Neural progenitor cell (in vitro differentiated cells): Measurements from ENCODE around the gene TMEM115. TPM values are rescaled to one million over a fixed set of nuclear protein-coding genes. Genes with fewer than 3 reads are reported as not detected.

Experiments used
- DNase-seq: peaks from one replicate; pipeline ENCODE4 v3.0.0-alpha.2; 2016; ENCODE audit warnings: low spot score
- H2AFZ ChIP-seq: fragments of 200-600 bp; sonication (generic); replicated peaks from 2 replicates; pipeline ENCODE4 v1.6.1; 2016; ENCODE audit warnings: antibody characterized with exemption
- H3F3A ChIP-seq: fragments of 200-600 bp; sonication (generic); 2 replicates; pipeline ENCODE4 v1.6.1; 2016; ENCODE audit warnings: antibody characterized with exemption, low read depth
- H3K27ac ChIP-seq: fragments of 200-600 bp; sonication (generic); 2 replicates; pipeline ENCODE4 v1.5.1; 2016; ENCODE audit warnings: mild to moderate bottlenecking
- H3K27me3 ChIP-seq: fragments of 200-600 bp; sonication (generic); 2 replicates; pipeline ENCODE4 v1.6.1; 2016; ENCODE audit warnings: mild to moderate bottlenecking, moderate library complexity
- H3K36me3 ChIP-seq: fragments of 200-600 bp; sonication (generic); 2 replicates; pipeline ENCODE4 v1.5.1; 2016
- H3K4me1 ChIP-seq: fragments of 200-600 bp; sonication (generic); 2 replicates; pipeline ENCODE4 v1.6.1; 2016; ENCODE audit warnings: mixed run types
- H3K4me2 ChIP-seq: fragments of 200-600 bp; sonication (generic); 2 replicates; pipeline ENCODE4 v1.6.1; 2016
- H3K4me3 ChIP-seq: fragments of 200-600 bp; sonication (generic); 2 replicates; pipeline ENCODE4 v1.5.1; 2016
- H3K79me2 ChIP-seq: fragments of 200-600 bp; sonication (generic); 2 replicates; pipeline ENCODE4 v1.6.1; 2016; ENCODE audit warnings: low read depth
- H3K9ac ChIP-seq: fragments of 200-600 bp; sonication (generic); 2 replicates; pipeline ENCODE4 v1.6.1; 2016
- H3K9me3 ChIP-seq: fragments of 200-600 bp; sonication (generic); 2 replicates; pipeline ENCODE4 v1.5.1; 2016; ENCODE audit warnings: low read depth
- H4K20me1 ChIP-seq: fragments of 200-600 bp; sonication (generic); 2 replicates; pipeline ENCODE4 v1.6.1; 2016; ENCODE audit warnings: low read depth
- H3K27ac Mint-ChIP-seq: 3 replicates; pipeline ENCODE4 v1.8.0; 2021; ENCODE audit warnings: mixed read lengths
- H3K27me3 Mint-ChIP-seq: 2 replicates; pipeline ENCODE4 v1.8.0; 2022; ENCODE audit warnings: low read depth, mild to moderate bottlenecking, inconsistent platforms, moderate library complexity, mixed read lengths; ENCODE audit not compliant: insufficient read depth
- H3K36me3 Mint-ChIP-seq: 3 replicates; pipeline ENCODE4 v1.8.0; 2021; ENCODE audit warnings: mixed read lengths
- H3K4me1 Mint-ChIP-seq: 3 replicates; pipeline ENCODE4 v1.8.0; 2021; ENCODE audit warnings: mixed read lengths
- H3K4me3 Mint-ChIP-seq: 3 replicates; pipeline ENCODE4 v1.8.0; 2021; ENCODE audit warnings: mild to moderate bottlenecking, moderate library complexity, mixed read lengths
- H3K9me3 Mint-ChIP-seq: 3 replicates; pipeline ENCODE4 v1.8.0; 2020; ENCODE audit warnings: mixed read lengths
- CTCF ChIP-seq: fragments of 200-600 bp; sonication (generic); IDR thresholded peaks from 2 replicates; pipeline ENCODE4 v1.5.1; 2017; ENCODE audit warnings: antibody characterized with exemption, mild to moderate bottlenecking
- EZH2 ChIP-seq: fragments of 200-600 bp; sonication (generic); IDR thresholded peaks from 2 replicates; pipeline ENCODE4 v1.6.1; 2017; ENCODE audit warnings: antibody characterized with exemption, mild to moderate bottlenecking, moderate library complexity
- EZH2phosphoT487 ChIP-seq: fragments of 200-600 bp; sonication (generic); IDR thresholded peaks from 2 replicates; pipeline ENCODE4 v1.6.1; 2017; ENCODE audit warnings: antibody characterized with exemption
- total RNA-seq: library from RNA; depleted of rRNA; stranded (reverse); fragments of >200 nt; gene quantifications from 2 replicates; pipeline ENCODE4 v1.2.3, GENCODE V29; 2015; ENCODE audit warnings: low replicate concordance

TMEM115 gene
- total RNA-seq, 1 donor from 2014 or later, result 6.3 TPM

- no peaks in the 10 kb centered on the region for H3K79me2 ChIP-seq
- H2AFZ ChIP-seq, result peak overlapping the region; percentile 54
- H3F3A ChIP-seq, result peaks cover 4% of the 10 kb centered on the region
- peak overlapping the region; percentile 54 for H3K4me3 ChIP-seq
- no peaks in the 10 kb centered on the region for H3K36me3 Mint-ChIP-seq
- no peaks in the 10 kb centered on the region for H3K9me3 Mint-ChIP-seq
- no peak overlapping the region for H3K27ac ChIP-seq
- H3K9ac ChIP-seq, result no peak overlapping the region
- TF ChIP-seq EZH2, result no peak
- no peak for TF ChIP-seq CTCF
- no peak for TF ChIP-seq EZH2phosphoT487
- no peak overlapping the region for H3K27ac Mint-ChIP-seq
- H3K36me3 ChIP-seq, result no peaks in the 10 kb centered on the region
- H4K20me1 ChIP-seq, result no peaks in the 10 kb centered on the region
- no peaks in the 10 kb centered on the region for H3K9me3 ChIP-seq
- peak overlapping the region; percentile 84 for H3K4me3 Mint-ChIP-seq
- H3K27me3 Mint-ChIP-seq, result peaks cover 2% of the 10 kb centered on the region
- H3K27me3 ChIP-seq, result peaks cover 29% of the 10 kb centered on the region
- H3K4me2 ChIP-seq, result peak overlapping the region; percentile 79
- H3K4me1 ChIP-seq, result peaks cover 5% of the 10 kb centered on the region
- H3K4me1 Mint-ChIP-seq, result peaks cover 6% of the 10 kb centered on the region
- peak; percentile 88 for DNase-seq
Observed at GRCh38 chr3:50365080-50365841, 5.9 kb upstream of the TMEM115 start.

- Mint-ChIP-seq H3K4me3 (peak overlapping the region; percentile 82), H3K27me3 (peaks cover 2% of the 10 kb centered on the region), H3K9me3 (no peaks in the 10 kb centered on the region), H3K27ac (no peak overlapping the region), H3K4me1 (peaks cover 12% of the 10 kb centered on the region), H3K36me3 (no peaks in the 10 kb centered on the region)
- H3K36me3 ChIP-seq, result no peaks in the 10 kb centered on the region
- H3F3A ChIP-seq, result peaks cover 4% of the 10 kb centered on the region
- no peak overlapping the region for H3K9ac ChIP-seq
- TF ChIP-seq EZH2phosphoT487 (no peak), CTCF (no peak), EZH2 (no peak)
- no peaks in the 10 kb centered on the region for H4K20me1 ChIP-seq
- no peak for DNase-seq
- H3K27me3 ChIP-seq, result peaks cover 29% of the 10 kb centered on the region
- H3K4me3 ChIP-seq, result peak overlapping the region; percentile 54
- H3K27ac ChIP-seq, result no peak overlapping the region
- H3K4me1 ChIP-seq, result peaks cover 5% of the 10 kb centered on the region
- H3K4me2 ChIP-seq, result peak overlapping the region; percentile 79
- no peaks in the 10 kb centered on the region for H3K79me2 ChIP-seq
- H3K9me3 ChIP-seq, result no peaks in the 10 kb centered on the region
- H2AFZ ChIP-seq, result peak overlapping the region; percentile 50
Observed at GRCh38 chr3:50364573-50365079, 5.3 kb upstream of the TMEM115 start.

GRCh38 chr3:50359760-50360110 lies 414 bp upstream of the TMEM115 start:
- H3K36me3 Mint-ChIP-seq, result peaks cover 4% of the 10 kb centered on the region
- Histone ChIP-seq H2AFZ (peak overlapping the region; percentile 93), H3K36me3 (no peaks in the 10 kb centered on the region), H3K4me3 (peak overlapping the region; percentile 79), H4K20me1 (peaks cover 38% of the 10 kb centered on the region), H3F3A (no peaks in the 10 kb centered on the region), H3K4me2 (peak overlapping the region; percentile 73), H3K9ac (no peak overlapping the region), H3K79me2 (peaks cover 36% of the 10 kb centered on the region), H3K27me3 (peaks cover 13% of the 10 kb centered on the region), H3K27ac (no peak overlapping the region), H3K4me1 (peaks cover 22% of the 10 kb centered on the region), H3K9me3 (no peaks in the 10 kb centered on the region)
- peaks cover 41% of the 10 kb centered on the region for H3K4me1 Mint-ChIP-seq
- H3K27ac Mint-ChIP-seq, result peak overlapping the region; percentile 83
- TF ChIP-seq EZH2, result no peak
- no peak for TF ChIP-seq EZH2phosphoT487
- TF ChIP-seq CTCF, result no peak
- peaks cover 6% of the 10 kb centered on the region for H3K27me3 Mint-ChIP-seq
- H3K4me3 Mint-ChIP-seq, result peak overlapping the region; percentile 95
- no peaks in the 10 kb centered on the region for H3K9me3 Mint-ChIP-seq
- no peak for DNase-seq
